Endothelial cell (in vitro differentiated cells): Measurements from ENCODE around the gene LILRB4. TPM values are rescaled to one million over a fixed set of nuclear protein-coding genes. Genes with fewer than 3 reads are reported as not detected.
"Not testable (repeated sequence)": the region's sequence is repeated elsewhere in the genome, so short reads cannot be mapped to it uniquely, and the experiment has no call there.

Experiments
- DNase-seq: peaks from one replicate; pipeline ENCODE4 v3.0.0; 2021; ENCODE audit warnings: low spot score
- H3K27ac Mint-ChIP-seq: one replicate; pipeline ENCODE4 v1.8.0; 2021; ENCODE audit warnings: mixed read lengths, inconsistent platforms; ENCODE audit not compliant: unreplicated experiment
- H3K27me3 Mint-ChIP-seq: one replicate; pipeline ENCODE4 v1.8.0; 2021; ENCODE audit warnings: mild to moderate bottlenecking, moderate library complexity, mixed read lengths, inconsistent platforms; ENCODE audit not compliant: unreplicated experiment
- H3K36me3 Mint-ChIP-seq: one replicate; pipeline ENCODE4 v1.8.0; 2021; ENCODE audit warnings: mild to moderate bottlenecking, low read depth, mixed read lengths, inconsistent platforms; ENCODE audit not compliant: unreplicated experiment
- H3K4me1 Mint-ChIP-seq: one replicate; pipeline ENCODE4 v1.8.0; 2021; ENCODE audit warnings: mild to moderate bottlenecking, mixed read lengths, inconsistent platforms; ENCODE audit not compliant: unreplicated experiment
- H3K4me3 Mint-ChIP-seq: one replicate; pipeline ENCODE4 v1.8.0; 2021; ENCODE audit warnings: mild to moderate bottlenecking, mixed read lengths, inconsistent platforms; ENCODE audit not compliant: unreplicated experiment
- H3K9me3 Mint-ChIP-seq: one replicate; pipeline ENCODE4 v1.8.0; 2021; ENCODE audit warnings: mixed read lengths, inconsistent platforms; ENCODE audit not compliant: unreplicated experiment
- CTCF ChIP-seq: fragments of 200-600 bp; sonication (generic); IDR thresholded peaks from one replicate; pipeline ENCODE4 v1.5.0; 2021; ENCODE audit warnings: antibody characterized with exemption; ENCODE audit not compliant: unreplicated experiment
- total RNA-seq: library from RNA; stranded (reverse); fragmentation: NEBNext Ultra II Directional; extraction: Animal tissue kit (Norgen Biotek cat#: 25700); gene quantifications from one replicate; pipeline ENCODE4 v1.2.1, GENCODE V29; 2021; ENCODE audit not compliant: unreplicated experiment

Gene LILRB4
- total RNA-seq, 1 donor from 2014 or later, result not detected

DNA sequence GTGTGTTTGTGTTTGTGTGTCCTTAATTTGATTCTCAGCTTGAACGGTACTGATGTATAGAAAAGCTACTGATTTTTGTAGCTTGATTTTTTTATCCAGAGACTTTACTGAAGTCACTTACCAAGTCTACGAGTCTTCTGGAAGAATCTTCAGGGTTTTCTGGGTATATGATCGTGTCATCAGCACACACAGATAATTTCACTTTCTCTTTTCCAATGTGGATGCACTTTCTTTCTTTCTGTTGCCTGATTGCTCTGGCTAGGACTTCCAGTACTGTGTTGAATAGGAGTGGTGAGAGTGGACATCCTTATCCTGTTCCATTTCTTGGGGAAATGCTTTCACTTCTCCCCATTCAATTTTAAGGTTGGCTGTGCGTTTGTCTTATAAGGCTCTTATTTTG, 40.4 kb upstream of the LILRB4 start:
- DNase-seq, result no peak
- Mint-ChIP-seq H3K4me3 (no peak overlapping the region), H3K27me3 (peaks cover 6% of the 10 kb centered on the region), H3K36me3 (peaks cover 12% of the 10 kb centered on the region), H3K27ac (no peak overlapping the region), H3K9me3 (peaks cover 39% of the 10 kb centered on the region), H3K4me1 (no peaks in the 10 kb centered on the region)
- TF ChIP-seq CTCF, result no peak

DNA sequence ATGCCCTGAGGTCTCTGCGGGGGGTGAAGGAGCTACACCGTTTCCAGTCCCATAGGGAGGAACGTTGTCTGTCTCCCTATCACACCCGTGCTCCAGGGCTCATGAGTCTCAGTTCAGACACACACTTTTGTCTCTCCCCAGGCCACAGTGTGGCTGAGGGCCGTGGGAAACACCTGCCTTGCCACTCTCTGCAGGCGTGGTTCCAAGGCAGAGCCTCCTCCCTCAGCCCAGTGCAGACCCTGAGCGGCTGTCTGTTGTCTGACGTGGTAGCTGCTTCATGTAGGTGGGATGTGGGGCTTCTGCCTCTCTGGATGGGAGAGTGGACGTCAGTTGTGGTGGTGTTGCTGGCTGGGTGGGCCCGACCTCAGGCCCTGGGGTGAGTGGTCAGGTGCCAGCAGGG, 38.6 kb upstream of the LILRB4 start:
- peaks cover 15% of the 10 kb centered on the region for H3K36me3 Mint-ChIP-seq
- not testable (repeated sequence) for H3K4me1 Mint-ChIP-seq, DNase-seq, H3K27ac Mint-ChIP-seq, H3K4me3 Mint-ChIP-seq, H3K27me3 Mint-ChIP-seq
- peaks cover 44% of the 10 kb centered on the region for H3K9me3 Mint-ChIP-seq

DNA sequence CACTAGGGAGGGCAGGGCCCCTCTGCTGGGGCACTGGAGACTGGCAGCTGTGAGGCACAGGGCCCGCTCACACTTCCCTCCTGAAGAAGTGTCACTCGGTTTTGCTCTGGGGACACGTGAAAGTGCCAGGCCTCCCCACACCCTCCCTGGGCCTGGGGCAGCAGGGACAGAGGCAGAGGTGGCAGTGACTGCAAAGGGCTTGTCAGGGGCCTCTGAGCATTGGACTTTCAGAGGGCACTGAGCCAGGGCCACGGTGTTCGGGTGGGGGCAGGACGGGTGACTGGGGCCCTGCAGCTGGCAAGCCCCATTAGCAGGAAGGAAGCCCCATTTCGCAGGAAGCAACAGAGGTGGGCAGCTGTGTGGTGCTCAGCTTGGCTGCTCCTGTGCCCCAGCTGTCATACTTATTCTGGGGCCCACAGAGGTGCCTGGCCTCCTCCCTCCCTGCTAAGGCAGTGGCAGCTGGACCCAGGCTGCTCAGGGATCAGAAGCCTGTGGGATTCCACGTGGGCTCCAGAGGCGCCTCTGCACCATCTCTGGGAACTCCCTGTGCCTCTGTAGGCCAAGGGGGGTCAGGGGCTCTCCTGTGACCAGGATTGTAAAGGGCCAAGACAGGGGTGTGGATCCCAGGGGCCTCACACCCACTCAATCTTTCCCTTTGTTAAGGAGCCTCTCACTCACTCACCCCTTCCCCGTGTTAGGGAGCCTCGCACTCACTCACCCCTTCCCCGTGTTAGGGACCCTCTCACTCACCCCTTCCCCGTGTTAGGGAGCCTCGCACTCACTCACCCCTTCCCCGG, 37.7 kb upstream of the LILRB4 start:
- Mint-ChIP-seq H3K36me3 (peaks cover 21% of the 10 kb centered on the region), H3K27me3 (peaks cover 11% of the 10 kb centered on the region), H3K9me3 (peaks cover 40% of the 10 kb centered on the region)
- H3K4me1 Mint-ChIP-seq, DNase-seq, H3K27ac Mint-ChIP-seq, H3K4me3 Mint-ChIP-seq: not testable (repeated sequence)

DNA sequence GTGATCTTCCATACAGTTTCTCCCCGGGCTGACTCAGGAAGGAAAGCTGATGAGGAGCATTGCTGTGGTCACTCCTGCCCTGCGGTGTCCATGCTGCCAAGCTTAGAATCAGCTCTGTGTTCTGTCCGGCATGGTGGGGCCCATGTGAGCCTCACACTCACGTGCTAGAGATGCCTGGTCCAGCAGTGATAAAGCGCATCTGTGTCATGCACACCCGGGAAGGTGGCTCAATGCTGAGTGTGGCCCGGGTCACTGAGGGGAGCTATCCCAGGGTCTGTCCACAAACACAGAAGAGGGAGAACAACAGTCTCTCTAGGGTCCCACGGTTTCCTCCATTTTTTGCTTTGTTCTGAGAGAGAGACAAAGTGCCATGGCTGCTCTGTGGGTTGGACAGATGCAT, 36.0 kb upstream of the LILRB4 start:
- peaks cover 40% of the 10 kb centered on the region for H3K9me3 Mint-ChIP-seq

DNA sequence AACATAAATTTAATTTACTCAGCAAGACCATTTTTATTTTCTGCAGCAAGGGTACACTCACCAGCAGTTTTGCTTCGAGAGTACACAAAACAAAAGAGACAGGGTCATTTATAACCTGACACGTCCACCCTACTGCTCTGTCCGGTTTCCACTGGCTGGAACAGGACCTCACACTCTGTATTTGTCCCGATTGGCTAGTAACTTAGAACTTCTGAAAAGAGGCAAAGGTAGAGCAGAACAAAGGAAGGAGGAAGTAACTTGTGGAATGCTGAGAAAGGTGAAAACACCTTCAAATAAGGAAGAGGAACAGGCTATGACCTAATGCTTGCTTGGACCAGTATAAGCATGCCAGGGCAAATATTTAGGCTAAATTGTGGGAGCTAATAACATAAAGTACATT, 34.9 kb upstream of the LILRB4 start:
- Mint-ChIP-seq H3K27me3 (peaks cover 11% of the 10 kb centered on the region), H3K36me3 (peaks cover 25% of the 10 kb centered on the region), H3K9me3 (peaks cover 34% of the 10 kb centered on the region)
- not testable (repeated sequence) for H3K4me1 Mint-ChIP-seq, H3K27ac Mint-ChIP-seq, H3K4me3 Mint-ChIP-seq, DNase-seq

More for the DNA sequence above, 36.0 kb upstream of the LILRB4 start:
- H3K27ac Mint-ChIP-seq, result no peak overlapping the region
- no peak for TF ChIP-seq CTCF
- H3K4me3 Mint-ChIP-seq, result no peak overlapping the region
- no peak for DNase-seq
- no peaks in the 10 kb centered on the region for H3K4me1 Mint-ChIP-seq
- peaks cover 25% of the 10 kb centered on the region for H3K36me3 Mint-ChIP-seq
- peaks cover 11% of the 10 kb centered on the region for H3K27me3 Mint-ChIP-seq

GRCh38 chr19:54630262-54630661, 32.5 kb upstream of the LILRB4 start, which contains the start of gene LILRB1:
Gene LILRB1, plus strand, starts transcription at chr19:54630484. Its CDS starts 590 bp downstream, at chr19:54631074.
- peak within 1 kb of the TSS; percentile 31 for H3K4me3 Mint-ChIP-seq
- H3K9me3 Mint-ChIP-seq, result peaks cover 24% of the 10 kb centered on the region
- peaks cover 21% of the 10 kb centered on the region for H3K36me3 Mint-ChIP-seq
- not testable (repeated sequence) for DNase-seq, H3K4me1 Mint-ChIP-seq, H3K27ac Mint-ChIP-seq
- peaks cover 11% of the 10 kb centered on the region for H3K27me3 Mint-ChIP-seq

DNA sequence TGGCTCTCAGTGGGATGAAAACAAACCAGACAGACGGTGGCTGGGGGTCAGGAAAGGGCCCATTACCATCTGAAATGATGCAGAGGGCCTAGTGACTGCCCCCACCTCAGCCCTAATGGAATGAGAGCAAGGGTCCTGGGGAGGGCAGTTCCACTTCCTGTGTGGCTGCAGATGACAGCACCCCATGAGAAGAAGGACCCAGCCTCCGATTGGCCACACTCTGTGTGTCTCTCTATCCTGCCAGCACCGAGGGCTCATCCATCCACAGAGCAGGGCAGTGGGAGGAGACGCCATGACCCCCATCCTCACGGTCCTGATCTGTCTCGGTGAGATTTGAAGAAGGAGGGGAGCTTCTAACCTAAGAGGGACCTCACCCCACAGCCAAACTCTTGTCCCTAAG, 32.0 kb upstream of the LILRB4 start:
- H3K27me3 Mint-ChIP-seq, result peaks cover 13% of the 10 kb centered on the region
- no peak for DNase-seq
- H3K36me3 Mint-ChIP-seq, result peaks cover 20% of the 10 kb centered on the region
- H3K9me3 Mint-ChIP-seq, result peaks cover 22% of the 10 kb centered on the region
- no peak overlapping the region for H3K27ac Mint-ChIP-seq
- no peak for TF ChIP-seq CTCF
- no peaks in the 10 kb centered on the region for H3K4me1 Mint-ChIP-seq
- H3K4me3 Mint-ChIP-seq, result no peak overlapping the region

DNA sequence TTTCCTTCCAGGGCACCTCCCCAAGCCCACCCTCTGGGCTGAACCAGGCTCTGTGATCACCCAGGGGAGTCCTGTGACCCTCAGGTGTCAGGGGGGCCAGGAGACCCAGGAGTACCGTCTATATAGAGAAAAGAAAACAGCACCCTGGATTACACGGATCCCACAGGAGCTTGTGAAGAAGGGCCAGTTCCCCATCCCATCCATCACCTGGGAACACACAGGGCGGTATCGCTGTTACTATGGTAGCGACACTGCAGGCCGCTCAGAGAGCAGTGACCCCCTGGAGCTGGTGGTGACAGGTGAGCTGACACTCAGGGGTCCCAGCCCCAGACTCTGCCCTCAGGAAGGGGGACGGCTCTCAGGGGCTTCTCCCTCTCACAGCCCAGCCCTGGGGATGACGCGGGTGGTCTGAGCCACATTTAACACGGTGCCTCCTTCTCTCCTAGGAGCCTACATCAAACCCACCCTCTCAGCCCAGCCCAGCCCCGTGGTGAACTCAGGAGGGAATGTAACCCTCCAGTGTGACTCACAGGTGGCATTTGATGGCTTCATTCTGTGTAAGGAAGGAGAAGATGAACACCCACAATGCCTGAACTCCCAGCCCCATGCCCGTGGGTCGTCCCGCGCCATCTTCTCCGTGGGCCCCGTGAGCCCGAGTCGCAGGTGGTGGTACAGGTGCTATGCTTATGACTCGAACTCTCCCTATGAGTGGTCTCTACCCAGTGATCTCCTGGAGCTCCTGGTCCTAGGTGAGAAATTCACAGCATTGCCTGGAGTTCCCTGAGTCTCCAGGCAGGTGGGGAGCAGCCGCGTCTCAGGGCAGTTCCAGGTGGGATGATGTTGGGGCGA, 31.1 kb upstream of the LILRB4 start:
- not testable (repeated sequence) for H3K4me3 Mint-ChIP-seq, H3K4me1 Mint-ChIP-seq, H3K27me3 Mint-ChIP-seq, DNase-seq, H3K27ac Mint-ChIP-seq
- Mint-ChIP-seq H3K9me3 (peaks cover 14% of the 10 kb centered on the region), H3K36me3 (peaks cover 13% of the 10 kb centered on the region)

- H3K4me3 Mint-ChIP-seq, DNase-seq, H3K4me1 Mint-ChIP-seq, H3K27ac Mint-ChIP-seq: not testable (repeated sequence)
- Mint-ChIP-seq H3K36me3 (peaks cover 13% of the 10 kb centered on the region), H3K9me3 (peaks cover 16% of the 10 kb centered on the region), H3K27me3 (peaks cover 12% of the 10 kb centered on the region)
These were observed 30.3 kb upstream of the LILRB4 start for GRCh38 chr19:54632517-54632916.
